HG03060 (cell line): ENCODE measurements around the gene DPAGT1.
"Not testable (repeated sequence)": the region's sequence is repeated elsewhere in the genome, so short reads cannot be mapped to it uniquely, and the experiment has no call there.

Experiments used
- ATAC-seq: cut with Tn5 transposase; IDR thresholded peaks from one replicate; pipeline ENCODE4 v1.9.1; 2021; ENCODE audit warnings: low read depth, moderate number of reproducible peaks; ENCODE audit not compliant: unreplicated experiment

Gene DPAGT1

DNA sequence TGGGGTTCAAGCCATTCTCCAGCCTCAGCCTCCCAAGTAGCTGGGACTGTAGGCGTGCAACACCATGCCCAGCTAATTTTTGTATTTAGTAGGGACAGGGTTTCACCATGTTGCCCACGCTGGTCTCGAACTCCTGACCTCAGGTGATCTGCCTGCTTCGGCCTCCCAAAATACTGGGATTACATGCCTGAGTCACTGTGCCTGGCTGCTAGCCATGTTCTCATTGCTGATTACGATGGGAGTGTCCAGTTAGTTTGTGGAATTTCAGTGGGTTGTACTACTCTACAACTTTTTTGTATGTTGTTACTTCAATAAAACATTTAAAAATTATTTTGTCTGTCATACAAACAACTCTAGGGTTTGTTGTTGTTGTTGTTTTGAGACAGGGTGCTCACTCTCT, 38.9 kb downstream of the DPAGT1 start:
- ATAC-seq = no peak

DNA sequence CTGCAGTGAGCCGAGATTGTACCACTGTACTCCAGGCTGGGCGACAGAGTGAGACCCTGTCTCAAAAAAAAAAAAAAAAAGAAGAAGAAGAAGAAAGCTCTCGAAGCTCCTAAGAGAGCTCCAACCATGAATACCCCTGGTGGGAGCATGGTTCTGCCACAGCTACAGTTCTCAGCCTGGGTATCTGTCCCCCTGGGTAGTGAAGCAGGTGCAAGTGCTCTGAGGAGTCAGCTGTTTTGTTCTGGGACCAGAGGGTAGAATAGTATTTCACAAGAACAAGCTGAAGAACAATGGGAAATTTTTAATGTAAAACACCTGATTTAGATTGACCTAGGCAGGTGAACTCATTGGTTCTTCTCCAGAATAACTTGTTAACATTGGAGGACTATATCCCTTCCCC, 40.4 kb downstream of the DPAGT1 start:
- ATAC-seq = no peak

GRCh38 chr11:119059128-119059527, 42.5 kb downstream of the DPAGT1 start:
- ATAC-seq = not testable (repeated sequence)

DNA sequence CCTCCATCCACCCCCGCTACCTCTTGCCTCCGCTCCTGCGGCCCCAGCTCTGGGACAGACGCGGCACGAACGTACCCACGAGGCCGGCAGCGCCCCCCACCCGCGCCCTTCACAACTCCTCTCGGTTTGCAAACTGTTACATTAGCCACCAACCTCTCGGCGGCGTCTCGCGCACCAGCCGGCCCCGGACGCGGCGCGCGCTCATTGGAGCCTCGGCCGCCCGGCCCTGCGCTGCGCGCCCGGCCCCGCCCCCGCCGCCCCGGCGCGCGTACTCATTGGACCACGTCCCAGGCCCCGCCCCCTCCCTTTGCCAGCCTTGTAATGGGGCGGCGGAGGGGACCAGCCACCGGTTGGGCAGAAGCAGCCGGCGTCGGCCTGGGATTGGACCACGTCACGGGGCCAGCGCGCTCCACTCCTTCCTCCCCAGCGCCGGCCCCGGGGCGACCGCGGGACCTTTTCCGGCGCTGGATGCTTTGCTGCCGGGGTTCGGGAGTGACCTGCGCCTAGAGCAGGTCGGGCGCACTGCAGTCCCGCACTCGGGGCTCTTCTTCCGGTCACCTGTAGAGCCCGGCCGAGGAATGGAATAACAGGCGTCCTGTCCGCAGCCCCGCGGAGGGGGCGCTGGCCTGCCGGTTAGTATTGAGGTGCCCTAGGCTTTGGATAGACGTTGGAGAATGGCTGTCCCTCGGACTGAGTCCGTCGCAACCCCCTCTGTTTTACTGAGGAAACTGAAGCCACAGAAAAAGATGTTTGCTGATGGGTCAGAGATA, 44.5 kb downstream of the DPAGT1 start, which contains the start of gene HYOU1:
TSS of gene HYOU1 (minus strand) at position 206 of the 770 bp plus-strand sequence. CDS start 1,045 bp downstream, outside the sequence.
- ATAC-seq = peak; percentile 63

DNA sequence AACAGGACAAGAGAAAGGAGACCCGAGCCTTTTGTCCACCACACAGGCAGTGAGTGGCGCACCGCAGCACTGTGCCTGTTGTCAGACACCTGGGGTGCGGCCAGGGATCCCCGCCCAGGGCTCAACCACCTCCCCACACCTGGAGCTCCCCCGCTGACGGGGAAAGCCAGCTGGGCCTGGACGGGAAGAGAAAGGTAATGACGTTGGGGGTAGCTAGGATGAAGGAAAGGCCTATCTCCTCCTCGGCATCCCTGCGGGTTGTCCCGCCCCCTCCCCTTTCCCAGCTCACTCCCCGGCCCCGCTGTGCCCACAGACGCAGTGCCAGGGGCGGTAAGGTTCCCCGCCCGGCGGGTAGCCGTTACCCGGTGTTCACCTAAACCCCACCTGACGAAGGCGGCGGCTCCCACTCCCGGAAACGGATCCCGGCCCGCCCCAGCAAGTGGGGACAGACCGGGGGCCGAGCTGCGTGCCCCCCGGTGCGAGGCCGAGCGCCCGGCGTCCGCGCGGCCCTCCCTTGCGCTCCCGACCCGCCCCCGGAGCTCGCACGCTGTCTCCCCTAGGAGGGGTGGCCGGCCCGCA, 45.1 kb downstream of the DPAGT1 start:
- ATAC-seq = no peak

GRCh38 chr11:119055901-119056300, 45.8 kb downstream of the DPAGT1 start:
- ATAC-seq = no peak

DNA sequence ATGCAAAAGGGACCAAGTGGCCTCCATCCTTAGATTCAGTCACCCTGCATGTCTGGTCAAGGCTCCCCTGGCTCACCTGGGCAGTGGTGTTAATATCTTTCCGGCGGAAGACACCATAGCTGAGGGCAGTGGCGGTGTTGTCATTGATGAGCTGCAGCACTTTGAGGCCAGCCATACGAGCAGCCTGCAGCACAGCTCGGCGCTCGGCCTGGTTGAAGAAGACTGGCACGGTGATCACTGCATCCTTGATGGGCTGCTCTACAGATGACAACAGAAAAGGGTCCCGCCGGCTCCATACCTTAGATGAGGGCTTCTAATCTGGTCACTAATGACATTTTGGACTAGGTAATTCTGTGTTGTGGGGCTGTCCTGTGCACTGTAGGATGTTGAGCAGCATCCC, 47.2 kb downstream of the DPAGT1 start:
- no peak for ATAC-seq

DNA sequence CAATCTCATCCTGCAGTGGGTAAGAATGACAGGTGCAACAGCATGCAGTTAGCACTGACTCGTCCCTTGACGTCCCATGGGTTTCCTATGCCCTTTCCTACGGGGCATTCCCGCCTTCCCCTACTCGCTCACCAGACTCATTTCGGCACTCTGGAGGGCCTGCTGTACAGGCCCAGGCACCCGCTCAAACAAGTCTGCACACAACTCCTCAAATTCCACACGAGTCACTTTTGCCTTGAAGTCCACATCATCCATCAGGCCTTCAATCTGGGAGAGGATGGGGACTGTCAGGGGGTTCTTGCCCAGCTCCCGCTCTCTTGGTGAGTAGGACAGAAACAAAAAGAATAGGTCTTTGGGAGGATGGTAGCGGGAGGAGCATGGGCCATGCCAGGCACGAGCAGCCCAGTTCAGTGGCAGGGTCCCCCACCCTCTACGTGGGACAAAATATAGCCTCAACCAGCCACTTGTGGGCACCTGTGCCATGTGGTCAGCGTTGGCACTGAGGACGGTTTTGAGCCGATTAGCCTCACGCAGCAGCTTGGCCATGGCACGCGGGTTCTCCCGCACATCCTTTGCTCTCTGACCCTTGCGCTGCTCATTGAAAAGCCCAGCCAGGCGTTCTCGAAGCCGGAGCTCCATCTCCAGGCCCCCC, 49.4 kb downstream of the DPAGT1 start:
- ATAC-seq = no peak

DNA sequence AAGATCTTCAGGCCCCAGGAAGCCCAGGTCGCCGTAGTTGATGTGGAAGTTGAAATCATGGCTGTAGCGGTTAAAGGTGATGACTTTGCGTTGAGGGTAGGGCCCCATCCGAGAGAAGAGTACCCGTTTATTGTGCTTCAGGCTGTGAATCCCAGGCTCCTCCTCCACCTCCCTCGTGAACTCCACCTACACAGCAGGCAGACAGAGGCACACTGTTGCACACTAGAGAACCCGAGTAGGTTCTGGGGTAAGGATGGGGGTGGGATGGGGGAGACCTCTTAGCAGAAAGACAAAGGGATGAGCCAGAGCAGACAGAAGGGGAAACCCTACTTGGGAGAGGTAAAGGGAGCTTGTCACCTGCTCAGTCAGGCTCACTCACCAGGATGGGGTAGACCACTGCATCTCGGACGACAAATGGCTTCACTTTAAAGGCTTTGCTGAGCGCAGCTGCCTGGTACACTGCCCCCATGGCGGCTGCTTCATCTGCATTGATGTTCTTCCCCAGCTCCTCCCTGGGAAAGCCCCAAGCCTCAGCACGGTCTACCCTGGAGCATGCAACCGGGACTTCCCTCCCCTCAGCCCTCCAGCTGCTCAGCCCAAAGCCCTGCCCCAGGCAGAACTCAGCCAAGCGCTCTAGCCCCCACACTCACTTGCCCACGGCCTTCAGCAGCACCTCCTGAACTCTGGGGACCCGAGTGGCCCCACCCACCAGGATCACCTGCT, 50.1 kb downstream of the DPAGT1 start:
- ATAC-seq = no peak

DNA sequence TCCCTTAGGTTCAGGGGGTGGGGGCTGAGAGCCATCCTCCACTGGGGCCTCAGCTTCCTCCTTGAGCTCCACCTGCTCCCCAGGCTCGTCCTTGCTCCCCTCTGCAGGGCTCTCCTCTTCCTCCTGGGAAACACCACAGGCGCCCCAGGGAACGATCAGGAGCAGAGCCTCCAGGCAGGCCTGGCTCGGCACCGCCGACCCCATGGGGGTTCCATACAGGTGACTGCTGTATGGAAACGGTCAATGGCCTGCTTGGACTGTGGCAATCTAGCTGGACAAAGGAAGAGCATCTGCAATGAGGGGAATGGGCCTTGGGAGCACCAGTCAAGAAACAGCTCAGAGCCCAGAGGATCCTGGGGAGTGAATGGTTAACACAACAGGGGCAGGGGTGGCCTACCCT, 52.6 kb downstream of the DPAGT1 start:
- ATAC-seq = no peak

DNA sequence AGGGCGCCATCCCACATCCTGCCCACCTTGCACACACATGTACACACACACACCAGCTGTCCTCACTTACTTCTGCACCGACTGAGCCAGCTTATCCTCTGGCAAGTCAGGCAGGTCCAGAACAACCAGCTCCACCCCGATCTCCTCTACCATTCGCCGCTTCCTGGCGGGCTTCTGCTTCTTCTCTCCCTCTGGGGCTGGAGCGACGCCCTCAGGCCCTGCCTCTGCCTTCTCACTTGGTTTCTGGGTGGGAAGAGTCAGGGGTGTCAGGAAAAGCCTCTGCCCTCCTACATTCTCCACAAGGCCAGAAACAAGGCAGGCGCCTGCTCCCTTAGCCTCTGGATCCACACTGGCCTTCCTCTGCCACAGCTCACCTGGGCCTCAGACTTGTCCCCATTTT, 53.0 kb downstream of the DPAGT1 start:
- ATAC-seq = no peak

DNA sequence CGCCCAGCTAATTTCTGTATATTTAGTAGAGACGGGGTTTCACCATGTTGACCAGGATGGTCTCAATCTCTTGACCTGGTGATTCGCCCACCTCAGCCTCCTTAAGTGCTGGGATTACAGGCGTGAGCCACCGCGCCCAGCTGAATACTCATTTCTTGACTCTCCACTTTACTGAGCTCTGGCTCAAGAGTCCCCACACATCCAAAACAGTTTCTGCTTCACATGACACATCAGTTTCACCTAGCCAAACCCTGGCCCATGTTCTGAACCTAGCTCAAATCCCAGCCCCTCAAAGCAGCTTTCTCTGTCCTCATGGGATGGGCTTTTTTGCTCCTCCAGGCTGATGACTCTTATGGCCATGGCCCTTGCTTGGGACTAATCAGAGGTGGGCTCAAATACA, 54.4 kb downstream of the DPAGT1 start:
- ATAC-seq = no peak
